Activated T-cell treated with anti-CD3 and anti-CD28 coated beads, Interleukin-2, amount 50 U/mL, for 4 hours (primary cell): ENCODE results near the gene TRIM67. TPM values are rescaled to one million over a fixed set of nuclear protein-coding genes. Genes with fewer than 3 reads are reported as not detected.

Source experiments
- total RNA-seq, 3 donors: library from RNA; stranded (reverse); gene quantifications; one replicate each; pipeline ENCODE4 v1.2.1, GENCODE V29; 2021

The TRIM67 gene
- total RNA-seq, 3 donors from 2014 or later: not detected

Other genes with a start within 250 kb of the TRIM67 start
- 10 to 100 TPM; 10.5 to 14.3 (median 13.1) TPM for gene TTC13, start 183.2 kb upstream of the TRIM67 start, total RNA-seq
- gene ARV1, start 183.0 kb upstream of the TRIM67 start, total RNA-seq: 10 to 100 TPM; 15.9 to 19.3 (median 16.5) TPM
- gene FAM89A, start 121.8 kb upstream of the TRIM67 start, total RNA-seq: 10 to 100 TPM; 18.1 to 18.9 (median 18.8) TPM
- gene GNPAT, start 79.2 kb downstream of the TRIM67 start, total RNA-seq: 10 to 100 TPM; 37.1 to 39.8 (median 39.5) TPM
- 10 to 100 TPM; 13.5 to 14.0 (median 13.9) TPM for gene EXOC8, start 175.8 kb downstream of the TRIM67 start, total RNA-seq
- 10 to 100 TPM in 2 of 3 donors, 1 to 10 TPM in 1; 9.9 to 15.2 (median 12.9) TPM for gene SPRTN, start 176.2 kb downstream of the TRIM67 start, total RNA-seq